GM12875 (cell line): ENCODE data around the gene NIN.

Experiments
- H3K4me3 ChIP-seq: one replicate; pipeline ENCODE4 v1.5.1; 2011; ENCODE audit warnings: low read depth, low read length, control low read depth
- TF ChIP-seq, protein P1 (sequence below): IDR thresholded peaks from 2 replicates; pipeline ENCODE4 v1.5.1; 2011; ENCODE audit warnings: low read depth, mild to moderate bottlenecking, control low read depth, inconsistent platforms, low read length, moderate library complexity, borderline replicate concordance; ENCODE audit not compliant: insufficient read depth

NIN gene

DNA sequence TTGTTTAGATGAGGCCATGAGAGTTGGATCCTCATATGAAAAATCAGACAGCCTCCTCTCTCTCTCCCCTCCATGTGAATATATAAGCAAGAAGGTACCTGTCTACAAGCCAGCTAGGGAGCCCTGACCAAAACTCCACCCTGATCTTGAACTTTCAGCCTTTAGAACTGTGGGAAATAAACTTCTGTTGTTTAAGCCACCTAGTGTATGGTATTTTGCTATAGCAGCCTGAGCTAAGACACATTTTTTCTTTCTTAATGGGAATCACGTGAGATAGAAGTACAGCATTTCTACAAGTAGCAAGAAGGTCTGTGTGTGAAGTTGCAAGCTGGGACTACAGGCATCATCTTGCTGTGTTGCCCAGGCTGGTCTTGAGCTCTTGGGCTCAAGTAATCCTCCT, 24.6 kb upstream of the NIN start:
- H3K4me3 ChIP-seq = no peak overlapping the region
- TF ChIP-seq, protein P1, sequence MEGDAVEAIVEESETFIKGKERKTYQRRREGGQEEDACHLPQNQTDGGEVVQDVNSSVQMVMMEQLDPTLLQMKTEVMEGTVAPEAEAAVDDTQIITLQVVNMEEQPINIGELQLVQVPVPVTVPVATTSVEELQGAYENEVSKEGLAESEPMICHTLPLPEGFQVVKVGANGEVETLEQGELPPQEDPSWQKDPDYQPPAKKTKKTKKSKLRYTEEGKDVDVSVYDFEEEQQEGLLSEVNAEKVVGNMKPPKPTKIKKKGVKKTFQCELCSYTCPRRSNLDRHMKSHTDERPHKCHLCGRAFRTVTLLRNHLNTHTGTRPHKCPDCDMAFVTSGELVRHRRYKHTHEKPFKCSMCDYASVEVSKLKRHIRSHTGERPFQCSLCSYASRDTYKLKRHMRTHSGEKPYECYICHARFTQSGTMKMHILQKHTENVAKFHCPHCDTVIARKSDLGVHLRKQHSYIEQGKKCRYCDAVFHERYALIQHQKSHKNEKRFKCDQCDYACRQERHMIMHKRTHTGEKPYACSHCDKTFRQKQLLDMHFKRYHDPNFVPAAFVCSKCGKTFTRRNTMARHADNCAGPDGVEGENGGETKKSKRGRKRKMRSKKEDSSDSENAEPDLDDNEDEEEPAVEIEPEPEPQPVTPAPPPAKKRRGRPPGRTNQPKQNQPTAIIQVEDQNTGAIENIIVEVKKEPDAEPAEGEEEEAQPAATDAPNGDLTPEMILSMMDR = no peak

DNA sequence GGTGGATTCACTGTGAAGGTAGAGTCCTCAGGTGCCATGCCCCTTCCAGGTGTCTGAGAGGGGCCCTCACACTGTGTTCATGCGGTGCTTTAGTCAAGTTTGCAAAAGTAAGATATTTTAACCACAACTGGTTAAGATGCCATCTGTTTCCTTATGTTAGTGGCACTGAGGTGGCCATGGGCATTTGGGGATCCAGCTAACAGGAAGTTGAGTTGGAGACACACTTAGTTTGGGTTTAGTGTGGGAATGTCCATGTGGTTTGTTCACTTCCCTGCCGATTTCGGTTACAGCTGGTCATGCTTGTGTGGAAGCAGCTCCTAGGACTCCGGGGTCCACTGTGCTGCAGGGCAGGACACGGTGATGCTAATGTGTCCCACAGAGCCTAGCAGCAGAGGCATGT, 23.6 kb upstream of the NIN start:
- TF ChIP-seq, protein P1 = no peak
- no peak overlapping the region for H3K4me3 ChIP-seq

DNA sequence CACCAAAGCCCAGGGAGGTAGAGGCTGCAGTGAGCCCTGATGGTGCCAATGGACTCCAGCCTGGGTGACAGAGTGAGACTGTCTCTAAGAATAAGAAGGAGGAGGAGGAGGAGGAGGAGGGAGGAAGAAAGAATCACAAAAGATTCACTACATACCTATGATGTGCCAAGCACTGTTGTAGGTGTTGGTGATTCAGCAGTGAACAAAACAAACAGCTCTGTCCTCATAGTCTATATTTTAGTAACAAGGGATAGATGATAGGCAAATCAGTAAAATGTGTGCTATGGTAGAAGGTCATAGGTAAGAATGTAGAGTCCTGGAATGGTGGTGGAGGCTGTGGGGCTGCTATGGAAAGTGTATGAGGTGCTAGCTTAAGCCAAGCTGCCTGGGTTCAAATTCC, 22.9 kb upstream of the NIN start:
- TF ChIP-seq, protein P1 = no peak
- H3K4me3 ChIP-seq = no peak overlapping the region

GRCh38 chr14:50846226-50846880, 15.4 kb upstream of the NIN start:
- TF ChIP-seq, protein P1 = no peak

DNA sequence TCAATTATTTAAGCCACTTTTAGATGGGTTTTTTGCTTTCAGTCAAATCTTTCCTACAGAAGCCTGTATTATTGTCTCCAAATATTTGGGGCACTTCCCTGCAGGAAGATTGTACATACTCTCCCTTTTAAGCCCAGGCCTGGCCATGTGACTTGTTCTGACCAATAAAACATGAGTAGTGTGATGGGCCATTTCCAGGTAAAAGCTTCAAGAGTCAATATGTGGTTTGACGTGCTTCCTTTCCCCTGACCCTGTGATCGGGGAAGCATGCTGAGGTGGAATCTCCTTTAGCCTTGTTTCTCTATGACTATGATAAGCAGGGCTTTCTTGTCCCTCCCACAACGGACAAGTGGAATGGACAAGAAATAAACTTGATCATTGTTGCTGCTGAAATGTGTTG, 14.2 kb upstream of the NIN start:
- H3K4me3 ChIP-seq = no peak overlapping the region
- TF ChIP-seq, protein P1 = no peak

More at GRCh38 chr14:50846226-50846880, 15.4 kb upstream of the NIN start:
- no peak overlapping the region for H3K4me3 ChIP-seq

- TF ChIP-seq, protein P1 = no peak
- no peak overlapping the region for H3K4me3 ChIP-seq
These were observed 13.4 kb upstream of the NIN start for GRCh38 chr14:50844391-50844790.

GRCh38 chr14:50839691-50840090, 8.7 kb upstream of the NIN start:
- TF ChIP-seq, protein P1 = no peak
- H3K4me3 ChIP-seq = no peak overlapping the region
